ENCODE results near the gene USH1C.

DNA sequence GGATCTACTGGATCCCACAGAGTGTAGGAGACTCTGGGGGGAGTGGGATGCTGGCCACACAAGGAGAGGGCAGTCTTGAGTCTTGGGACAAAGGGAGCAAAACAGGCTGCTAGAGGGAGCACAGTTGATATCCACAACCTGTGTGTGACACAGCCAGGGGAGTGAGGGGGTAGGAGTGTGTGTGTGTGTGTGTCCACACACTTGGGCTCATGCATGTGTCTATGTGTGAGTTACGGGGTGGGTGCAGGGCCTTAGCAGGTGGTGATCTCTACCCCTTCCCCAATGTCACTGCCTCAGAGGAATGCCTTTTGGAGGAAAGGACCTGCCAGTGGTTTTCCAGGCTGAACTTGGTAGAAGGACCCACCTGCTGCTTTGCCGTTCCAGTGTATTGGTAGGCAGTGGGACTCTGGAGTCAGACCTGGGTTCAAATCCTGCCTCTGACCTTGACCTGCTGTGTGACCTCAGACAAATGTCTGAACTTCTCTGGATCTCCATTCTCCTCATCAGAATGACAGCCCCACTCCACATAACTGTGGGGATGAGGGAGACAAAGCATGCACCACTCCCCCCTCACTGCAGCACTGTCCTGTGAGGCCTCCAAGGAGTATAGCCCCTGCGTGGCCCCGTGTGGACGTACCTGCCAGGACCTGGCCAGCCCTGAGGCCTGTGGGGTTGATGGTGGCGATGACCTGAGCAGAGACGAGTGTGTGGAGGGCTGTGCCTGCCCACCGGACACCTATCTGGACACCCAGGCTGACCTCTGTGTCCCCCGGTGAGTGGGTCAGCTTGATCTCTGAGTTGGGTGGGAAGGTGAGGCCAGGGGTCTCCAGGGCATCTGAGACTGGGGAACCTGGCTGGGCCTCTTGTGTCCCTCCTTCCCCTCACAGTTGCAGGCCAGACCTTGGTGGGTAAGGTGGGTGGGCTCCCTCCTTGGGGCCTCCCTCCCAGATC is 30.2 kb upstream of the USH1C start:
- TF ChIP-seq CTCF (IDR thresholded peaks at IDR 0.05) (no peak), POLR2A (IDR thresholded peaks at IDR 0.05) (no peak), EP300 (IDR thresholded peaks at IDR 0.05) (no peak)

Data from tibial nerve (tissue), 4 donors.